Measurements from ENCODE around the gene NLGN1. TPM values are rescaled to one million over a fixed set of nuclear protein-coding genes. Genes with fewer than 3 reads are reported as not detected.

The NLGN1 gene
- total and polyA plus RNA-seq, 8 donors, result 3.1 to 11.9 (median 8.0) TPM

GRCh38 chr3:173823911-173824460, 426.4 kb downstream of the NLGN1 start:
- ATAC-seq (no peak), DNase-seq (no peak)
- Histone ChIP-seq H3K27me3 (no peaks in the 10 kb centered on the region), H3K4me3 (no peak overlapping the region), H3K4me1 (no peaks in the 10 kb centered on the region), H3K36me3 (no peaks in the 10 kb centered on the region), H3K9me3 (peaks cover 0 to 2% of the 10 kb centered on the region in 2 donors), H3K27ac (no peak overlapping the region)
- no peak for TF ChIP-seq CTCF (IDR thresholded peaks at IDR 0.05)
- intact Hi-C loops (cut with DNase I), result no loop called here

- TF ChIP-seq CTCF (IDR thresholded peaks at IDR 0.05), result no peak
- Histone ChIP-seq H3K27me3 (no peaks in the 10 kb centered on the region), H3K4me1 (no peaks in the 10 kb centered on the region), H3K9me3 (peaks cover 0 to 2% of the 10 kb centered on the region in 2 donors), H3K4me3 (no peak overlapping the region), H3K36me3 (no peaks in the 10 kb centered on the region), H3K27ac (no peak overlapping the region)
- no peak for ATAC-seq
- intact Hi-C loops (cut with DNase I), result no loop called here
- DNase-seq, result no peak
Observed at GRCh38 chr3:173825730-173826129, 428.2 kb downstream of the NLGN1 start.

- Histone ChIP-seq H3K4me3 (no peak overlapping the region), H3K36me3 (no peaks in the 10 kb centered on the region), H3K9me3 (peaks cover 0 to 2% of the 10 kb centered on the region in 2 donors), H3K4me1 (no peaks in the 10 kb centered on the region), H3K27ac (no peak overlapping the region), H3K27me3 (no peaks in the 10 kb centered on the region)
- DNase-seq (no peak), ATAC-seq (no peak)
- no peak for TF ChIP-seq CTCF (IDR thresholded peaks at IDR 0.05)
- intact Hi-C loops (cut with DNase I), result no loop called here
Observed at GRCh38 chr3:173826416-173826815, 428.9 kb downstream of the NLGN1 start.

GRCh38 chr3:173826901-173827609, 429.5 kb downstream of the NLGN1 start:
- Histone ChIP-seq H3K4me3 (no peak overlapping the region), H3K27me3 (no peaks in the 10 kb centered on the region), H3K36me3 (no peaks in the 10 kb centered on the region), H3K4me1 (no peaks in the 10 kb centered on the region), H3K9me3 (peaks cover 0 to 2% of the 10 kb centered on the region in 2 donors), H3K27ac (no peak overlapping the region)
- intact Hi-C loops (cut with DNase I), result no loop called here
- DNase-seq, result peak in 1 of 4 donors; percentile 4
- ATAC-seq, result no peak
- no peak for TF ChIP-seq CTCF (IDR thresholded peaks at IDR 0.05)

DNA sequence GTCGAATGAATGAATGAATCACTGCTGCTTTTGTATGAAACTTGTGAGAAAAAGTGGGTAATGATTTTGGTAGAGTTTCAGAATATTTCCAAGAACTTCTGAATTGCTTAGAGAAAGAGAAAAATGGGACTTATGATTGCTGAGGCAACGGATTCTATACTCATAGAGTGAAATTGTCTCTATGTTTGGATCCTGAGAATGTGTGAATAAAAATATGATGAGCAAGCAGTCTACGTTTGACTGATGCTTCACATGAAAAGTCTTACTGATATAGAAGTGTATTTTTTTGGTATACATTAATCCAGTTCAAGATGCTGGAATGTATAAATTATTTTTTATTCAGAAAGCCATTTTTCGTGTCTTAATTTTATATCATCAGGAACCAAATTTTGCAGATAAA, 441.1 kb downstream of the NLGN1 start:
- intact Hi-C loops (cut with DNase I), result no loop called here
- Histone ChIP-seq H3K4me3 (no peak overlapping the region), H3K4me1 (no peaks in the 10 kb centered on the region), H3K27me3 (no peaks in the 10 kb centered on the region), H3K36me3 (no peaks in the 10 kb centered on the region), H3K9me3 (no peaks in the 10 kb centered on the region), H3K27ac (no peak overlapping the region)
- no peak for TF ChIP-seq CTCF (IDR thresholded peaks at IDR 0.05)
- DNase-seq (no peak), ATAC-seq (no peak)
